Measurements from ENCODE around the gene PKD2. TPM values are rescaled to one million over a fixed set of nuclear protein-coding genes. Genes with fewer than 3 reads are reported as not detected.

PKD2 gene
- total and polyA plus RNA-seq, 2 of the 13 experiments (the other 11 are each of a cell fraction or from before 2014, with no cell fraction given): 5.6 to 9.1 TPM

GRCh38 chr4:88006956-88007303 lies 505 bp upstream of the PKD2 start (continued):
- TF ChIP-seq ZNF142 (CRISPR knock-in tag; IDR thresholded peaks at IDR 0.05) (no peak), NFRKB (IDR thresholded peaks at IDR 0.05) (no peak), ZNF446 (CRISPR knock-in tag; IDR thresholded peaks at IDR 0.05) (no peak), ZNF781 (CRISPR knock-in tag; IDR thresholded peaks at IDR 0.05; ENCODE audit: borderline replicate concordance, not compliant biosample characterization) (peak; percentile 33), KMT2B (CRISPR knock-in tag; IDR thresholded peaks at IDR 0.05) (no peak), RBFOX2 (IDR thresholded peaks at IDR 0.05; ENCODE audit: low read depth, low read length) (no peak), ZSCAN29 (CRISPR knock-in tag; conservative IDR thresholded peaks at IDR 0.05) (no peak), ELF1 (CRISPR knock-in tag; IDR thresholded peaks at IDR 0.05) (no peak), ZNF296 (CRISPR knock-in tag; conservative IDR thresholded peaks at IDR 0.05) (no peak), ARNT2 (CRISPR knock-in tag; IDR thresholded peaks at IDR 0.05; ENCODE audit: low read depth) (no peak), ZBTB43 (CRISPR knock-in tag; conservative IDR thresholded peaks at IDR 0.05) (no peak), ARNT (IDR thresholded peaks at IDR 0.05) (no peak), ELF4 (CRISPR knock-in tag; IDR thresholded peaks at IDR 0.05; ENCODE audit: borderline replicate concordance) (no peak), REPIN1 (CRISPR knock-in tag; IDR thresholded peaks at IDR 0.05; ENCODE audit: borderline replicate concordance, low read depth) (no peak), ZNF326 (CRISPR knock-in tag; IDR thresholded peaks at IDR 0.05; ENCODE audit: borderline replicate concordance) (no peak), HDAC2 (CRISPR knock-in tag; IDR thresholded peaks at IDR 0.05) (no peak), ZNF235 (CRISPR knock-in tag; IDR thresholded peaks at IDR 0.05; ENCODE audit: borderline replicate concordance) (no peak), ZNF160 (CRISPR knock-in tag; IDR thresholded peaks at IDR 0.05) (no peak), THAP9 (CRISPR knock-in tag; IDR thresholded peaks at IDR 0.05; ENCODE audit: borderline replicate concordance) (0 out of 2 replicates have a peak, but pooled peaks have one; percentile 26), ZNF331 (CRISPR knock-in tag; IDR thresholded peaks at IDR 0.05) (no peak), MED1 (CRISPR knock-in tag; IDR thresholded peaks at IDR 0.05) (no peak), ZNF772 (CRISPR knock-in tag; IDR thresholded peaks at IDR 0.05) (0 out of 2 replicates have a peak, but pooled peaks have one; percentile 1)

Measured in HepG2 (cell line).